Activated naive CD8-positive, alpha-beta T cell treated with anti-CD3 and anti-CD28 coated beads, Interleukin-2, amount 50 U/mL, for 24 hours (primary cell): ENCODE measurements around the gene ETF1.

Experiments used
- ATAC-seq: fragments of 150-1000 bp; cut with Tn5 transposase; one replicate; pipeline ENCODE4 v1.10.0; 2021
- DNase-seq: peaks from one replicate; pipeline ENCODE4 v3.0.0; 2021
- H3K27ac Mint-ChIP-seq: one replicate; pipeline ENCODE4 v1.8.0; 2021; ENCODE audit warnings: mild to moderate bottlenecking, mixed read lengths
- H3K27me3 Mint-ChIP-seq: one replicate; pipeline ENCODE4 v1.8.0; 2021; ENCODE audit warnings: mixed read lengths
- H3K36me3 Mint-ChIP-seq: one replicate; pipeline ENCODE4 v1.8.0; 2021; ENCODE audit warnings: low read depth, mixed read lengths
- H3K4me1 Mint-ChIP-seq: one replicate; pipeline ENCODE4 v1.8.0; 2021; ENCODE audit warnings: mixed read lengths
- H3K4me3 Mint-ChIP-seq: one replicate; pipeline ENCODE4 v1.8.0; 2021; ENCODE audit warnings: mild to moderate bottlenecking, moderate library complexity, mixed read lengths
- H3K9me3 Mint-ChIP-seq: one replicate; pipeline ENCODE4 v1.8.0; 2021; ENCODE audit warnings: mixed read lengths

The ETF1 gene

DNA sequence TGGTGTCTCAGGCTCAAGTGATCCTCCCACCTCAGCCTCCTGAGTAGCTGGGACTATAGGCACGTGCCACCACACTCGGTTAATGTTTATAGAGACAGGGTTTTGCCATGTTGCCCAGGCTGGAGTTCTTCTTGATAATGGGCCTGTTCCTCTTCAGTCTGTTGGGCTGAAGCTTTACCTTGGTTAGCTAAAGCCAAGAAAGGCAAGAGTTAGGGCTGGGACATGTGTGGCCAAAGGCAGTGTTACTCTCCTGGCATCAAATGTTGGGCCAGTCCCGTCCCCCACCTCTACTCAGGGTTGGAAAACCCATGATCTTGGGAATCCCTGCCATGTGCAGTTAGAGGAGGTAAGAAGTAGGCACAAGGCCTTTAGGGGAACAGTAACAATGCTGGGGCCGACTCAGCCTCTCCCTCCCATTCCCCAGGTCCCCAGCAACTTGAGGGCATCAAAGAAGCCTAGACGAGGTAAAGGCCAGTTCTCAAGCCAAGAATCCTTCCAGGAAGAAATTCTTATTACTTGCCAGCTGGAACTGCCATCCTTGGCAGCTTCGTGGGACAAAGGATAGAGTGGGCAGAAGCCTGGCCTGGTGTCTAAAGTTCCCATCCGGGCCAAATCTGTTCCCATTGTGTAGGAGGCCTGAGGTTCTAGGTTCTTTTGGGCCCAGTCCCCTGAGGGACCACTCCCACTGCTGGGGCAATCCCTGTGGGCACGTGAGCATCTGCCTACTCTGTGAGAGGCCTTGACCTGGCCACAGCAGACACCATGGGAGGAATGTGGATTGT, 73.3 kb downstream of the ETF1 start:
- H3K36me3 Mint-ChIP-seq = peaks cover 25% of the 10 kb centered on the region
- no peak overlapping the region for H3K27ac Mint-ChIP-seq
- no peak for ATAC-seq
- H3K4me3 Mint-ChIP-seq = no peak overlapping the region
- no peaks in the 10 kb centered on the region for H3K9me3 Mint-ChIP-seq
- DNase-seq = no peak
- H3K27me3 Mint-ChIP-seq = peaks cover 2% of the 10 kb centered on the region
- peaks cover 24% of the 10 kb centered on the region for H3K4me1 Mint-ChIP-seq

DNA sequence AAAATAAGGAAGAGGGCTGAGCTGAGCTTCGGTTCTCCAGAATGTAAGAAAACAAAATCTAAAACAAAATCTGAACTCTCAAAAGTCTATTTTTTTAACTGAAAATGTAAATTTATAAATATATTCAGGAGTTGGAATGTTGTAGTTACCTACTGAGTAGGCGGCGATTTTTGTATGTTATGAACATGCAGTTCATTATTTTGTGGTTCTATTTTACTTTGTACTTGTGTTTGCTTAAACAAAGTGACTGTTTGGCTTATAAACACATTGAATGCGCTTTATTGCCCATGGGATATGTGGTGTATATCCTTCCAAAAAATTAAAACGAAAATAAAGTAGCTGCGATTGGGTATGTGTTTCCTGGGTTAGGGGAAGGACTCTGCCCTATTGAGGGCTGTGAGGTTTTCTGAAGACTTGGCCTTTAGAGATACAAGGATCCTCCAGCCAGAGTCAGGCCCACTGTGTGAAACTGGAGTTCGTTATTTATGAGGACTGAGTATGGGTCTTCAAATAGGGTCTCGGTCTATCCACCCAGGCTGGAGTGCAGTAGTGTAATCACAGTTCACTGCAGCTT, 74.0 kb downstream of the ETF1 start:
- ATAC-seq = no peak
- peaks cover 24% of the 10 kb centered on the region for H3K4me1 Mint-ChIP-seq
- peak overlapping the region; percentile 84 for H3K4me3 Mint-ChIP-seq
- no peak for DNase-seq
- H3K27me3 Mint-ChIP-seq = peaks cover 2% of the 10 kb centered on the region
- no peaks in the 10 kb centered on the region for H3K9me3 Mint-ChIP-seq
- H3K36me3 Mint-ChIP-seq = peaks cover 25% of the 10 kb centered on the region
- no peak overlapping the region for H3K27ac Mint-ChIP-seq

GRCh38 chr5:138468133-138468965, 74.7 kb downstream of the ETF1 start:
- Mint-ChIP-seq H3K27ac (peak overlapping the region; percentile 2), H3K4me3 (peak overlapping the region; percentile 84), H3K4me1 (peaks cover 26% of the 10 kb centered on the region), H3K27me3 (no peaks in the 10 kb centered on the region), H3K36me3 (peaks cover 25% of the 10 kb centered on the region), H3K9me3 (no peaks in the 10 kb centered on the region)
- no peak for ATAC-seq
- no peak for DNase-seq

DNA sequence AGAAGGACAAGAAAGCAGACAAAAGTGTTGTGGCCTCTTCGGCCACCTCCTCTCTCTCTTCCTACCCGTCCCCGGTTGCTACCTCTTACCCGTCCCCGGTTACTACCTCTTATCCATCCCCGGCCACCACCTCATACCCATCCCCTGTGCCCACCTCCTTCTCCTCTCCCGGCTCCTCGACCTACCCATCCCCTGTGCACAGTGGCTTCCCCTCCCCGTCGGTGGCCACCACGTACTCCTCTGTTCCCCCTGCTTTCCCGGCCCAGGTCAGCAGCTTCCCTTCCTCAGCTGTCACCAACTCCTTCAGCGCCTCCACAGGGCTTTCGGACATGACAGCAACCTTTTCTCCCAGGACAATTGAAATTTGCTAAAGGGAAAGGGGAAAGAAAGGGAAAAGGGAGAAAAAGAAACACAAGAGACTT, 75.3 kb downstream of the ETF1 start:
- Mint-ChIP-seq H3K4me1 (peaks cover 29% of the 10 kb centered on the region), H3K27me3 (no peaks in the 10 kb centered on the region), H3K9me3 (no peaks in the 10 kb centered on the region), H3K4me3 (peak overlapping the region; percentile 84), H3K36me3 (peaks cover 25% of the 10 kb centered on the region), H3K27ac (peak overlapping the region; percentile 2)
- DNase-seq (no peak), ATAC-seq (no peak)

DNA sequence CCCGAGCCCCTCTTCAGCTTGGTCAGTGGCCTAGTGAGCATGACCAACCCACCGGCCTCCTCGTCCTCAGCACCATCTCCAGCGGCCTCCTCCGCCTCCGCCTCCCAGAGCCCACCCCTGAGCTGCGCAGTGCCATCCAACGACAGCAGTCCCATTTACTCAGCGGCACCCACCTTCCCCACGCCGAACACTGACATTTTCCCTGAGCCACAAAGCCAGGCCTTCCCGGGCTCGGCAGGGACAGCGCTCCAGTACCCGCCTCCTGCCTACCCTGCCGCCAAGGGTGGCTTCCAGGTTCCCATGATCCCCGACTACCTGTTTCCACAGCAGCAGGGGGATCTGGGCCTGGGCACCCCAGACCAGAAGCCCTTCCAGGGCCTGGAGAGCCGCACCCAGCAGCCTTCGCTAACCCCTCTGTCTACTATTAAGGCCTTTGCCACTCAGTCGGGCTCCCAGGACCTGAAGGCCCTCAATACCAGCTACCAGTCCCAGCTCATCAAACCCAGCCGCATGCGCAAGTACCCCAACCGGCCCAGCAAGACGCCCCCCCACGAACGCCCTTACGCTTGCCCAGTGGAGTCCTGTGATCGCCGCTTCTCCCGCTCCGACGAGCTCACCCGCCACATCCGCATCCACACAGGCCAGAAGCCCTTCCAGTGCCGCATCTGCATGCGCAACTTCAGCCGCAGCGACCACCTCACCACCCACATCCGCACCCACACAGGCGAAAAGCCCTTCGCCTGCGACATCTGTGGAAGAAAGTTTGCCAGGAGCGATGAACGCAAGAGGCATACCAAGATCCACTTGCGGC, 75.9 kb downstream of the ETF1 start:
- H3K4me1 Mint-ChIP-seq = peaks cover 29% of the 10 kb centered on the region
- H3K36me3 Mint-ChIP-seq = peaks cover 25% of the 10 kb centered on the region
- H3K27me3 Mint-ChIP-seq = no peaks in the 10 kb centered on the region
- H3K27ac Mint-ChIP-seq = peak overlapping the region; percentile 72
- no peak for ATAC-seq
- DNase-seq = no peak
- peak overlapping the region; percentile 84 for H3K4me3 Mint-ChIP-seq
- H3K9me3 Mint-ChIP-seq = no peaks in the 10 kb centered on the region

GRCh38 chr5:138466125-138466899, 76.7 kb downstream of the ETF1 start:
- peaks cover 25% of the 10 kb centered on the region for H3K36me3 Mint-ChIP-seq
- H3K4me3 Mint-ChIP-seq = peak overlapping the region; percentile 84
- ATAC-seq (no peak), DNase-seq (no peak)
- H3K9me3 Mint-ChIP-seq = no peaks in the 10 kb centered on the region
- peak overlapping the region; percentile 72 for H3K27ac Mint-ChIP-seq
- H3K4me1 Mint-ChIP-seq = peaks cover 36% of the 10 kb centered on the region
- no peaks in the 10 kb centered on the region for H3K27me3 Mint-ChIP-seq

DNA sequence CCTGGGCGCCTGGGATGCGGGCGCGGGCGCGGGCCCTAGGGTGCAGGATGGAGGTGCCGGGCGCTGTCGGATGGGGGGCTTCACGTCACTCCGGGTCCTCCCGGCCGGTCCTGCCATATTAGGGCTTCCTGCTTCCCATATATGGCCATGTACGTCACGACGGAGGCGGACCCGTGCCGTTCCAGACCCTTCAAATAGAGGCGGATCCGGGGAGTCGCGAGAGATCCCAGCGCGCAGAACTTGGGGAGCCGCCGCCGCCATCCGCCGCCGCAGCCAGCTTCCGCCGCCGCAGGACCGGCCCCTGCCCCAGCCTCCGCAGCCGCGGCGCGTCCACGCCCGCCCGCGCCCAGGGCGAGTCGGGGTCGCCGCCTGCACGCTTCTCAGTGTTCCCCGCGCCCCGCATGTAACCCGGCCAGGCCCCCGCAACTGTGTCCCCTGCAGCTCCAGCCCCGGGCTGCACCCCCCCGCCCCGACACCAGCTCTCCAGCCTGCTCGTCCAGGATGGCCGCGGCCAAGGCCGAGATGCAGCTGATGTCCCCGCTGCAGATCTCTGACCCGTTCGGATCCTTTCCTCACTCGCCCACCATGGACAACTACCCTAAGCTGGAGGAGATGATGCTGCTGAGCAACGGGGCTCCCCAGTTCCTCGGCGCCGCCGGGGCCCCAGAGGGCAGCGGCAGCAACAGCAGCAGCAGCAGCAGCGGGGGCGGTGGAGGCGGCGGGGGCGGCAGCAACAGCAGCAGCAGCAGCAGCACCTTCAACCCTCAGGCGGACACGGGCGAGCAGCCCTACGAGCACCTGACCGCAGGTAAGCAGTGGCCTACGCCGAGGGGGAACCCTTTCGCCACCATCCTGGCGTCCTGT, 77.5 kb downstream of the ETF1 start, which contains the start of gene EGR1:
EGR1 (plus strand) TSS at position 219 of the 864 bp plus-strand sequence; CDS start at position 502, 283 bp downstream.
- Mint-ChIP-seq H3K27me3 (no peaks in the 10 kb centered on the region), H3K4me1 (peaks cover 45% of the 10 kb centered on the region), H3K27ac (peak within 1 kb of the TSS; percentile 90), H3K4me3 (peak within 1 kb of the TSS; percentile 84), H3K36me3 (peaks cover 25% of the 10 kb centered on the region), H3K9me3 (no peaks in the 10 kb centered on the region)
- peak; percentile 64 for ATAC-seq
- peak; percentile 94 for DNase-seq

DNA sequence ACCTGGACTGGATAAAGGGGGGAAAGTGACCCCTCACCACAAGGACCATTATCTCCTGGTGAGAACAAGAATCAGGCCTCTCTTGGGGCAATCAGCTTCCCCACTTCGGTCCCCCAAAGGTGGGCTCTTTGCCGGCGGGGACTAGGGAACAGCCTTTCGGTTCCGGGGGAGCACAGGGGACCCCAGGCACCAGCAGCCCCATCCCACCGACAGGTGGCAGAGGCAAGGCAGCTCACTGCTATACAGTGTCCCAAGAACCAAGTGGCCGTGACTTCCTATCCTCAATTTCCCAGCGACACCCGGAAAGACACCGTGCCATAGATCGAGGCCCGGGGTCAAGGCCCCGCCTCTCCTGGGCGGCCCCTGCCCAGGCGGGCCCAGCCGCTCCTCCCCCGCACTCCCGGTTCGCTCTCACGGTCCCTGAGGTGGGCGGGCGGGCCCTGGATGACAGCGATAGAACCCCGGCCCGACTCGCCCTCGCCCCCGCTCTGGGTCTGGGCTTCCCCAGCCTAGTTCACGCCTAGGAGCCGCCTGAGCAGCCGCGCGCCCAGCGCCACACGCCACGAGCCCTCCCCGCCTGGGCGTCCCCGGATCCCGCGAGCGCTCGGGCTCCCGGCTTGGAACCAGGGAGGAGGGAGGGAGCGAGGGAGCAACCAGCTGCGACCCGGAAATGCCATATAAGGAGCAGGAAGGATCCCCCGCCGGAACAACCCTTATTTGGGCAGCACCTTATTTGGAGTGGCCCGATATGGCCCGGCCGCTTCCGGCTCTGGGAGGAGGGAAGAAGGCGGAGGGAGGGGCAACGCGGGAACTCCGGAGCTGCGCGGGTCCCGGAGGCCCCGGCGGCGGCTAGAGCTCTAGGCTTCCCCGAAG, 78.4 kb downstream of the ETF1 start:
- Mint-ChIP-seq H3K4me1 (peaks cover 53% of the 10 kb centered on the region), H3K4me3 (peak overlapping the region; percentile 84), H3K36me3 (peaks cover 25% of the 10 kb centered on the region), H3K9me3 (no peaks in the 10 kb centered on the region), H3K27ac (peak overlapping the region; percentile 90), H3K27me3 (no peaks in the 10 kb centered on the region)
- DNase-seq (peak; percentile 95), ATAC-seq (peak; percentile 74)

DNA sequence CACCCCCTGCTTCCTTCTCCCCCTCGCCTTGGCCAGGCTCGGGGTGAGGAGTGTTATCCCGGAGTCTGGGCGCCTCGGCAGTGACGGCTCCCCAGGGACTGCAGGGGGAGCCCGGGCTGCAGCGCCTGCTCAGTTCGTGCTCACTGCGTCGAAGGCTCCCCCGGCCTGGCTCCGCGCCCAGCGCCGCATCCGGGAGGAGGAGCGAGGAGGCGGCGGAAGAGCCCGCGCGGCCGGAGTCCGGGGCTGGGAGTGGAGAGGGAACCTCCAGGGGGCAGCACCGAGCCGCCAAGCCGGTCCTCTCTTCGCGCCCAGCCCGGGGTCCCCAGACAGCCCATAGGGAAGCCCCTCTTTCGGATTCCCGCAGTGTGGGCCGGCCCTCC, 79.0 kb downstream of the ETF1 start:
- DNase-seq = peak; percentile 96

GRCh38 chr5:138463419-138464007, 79.5 kb downstream of the ETF1 start:
- Mint-ChIP-seq H3K4me1 (peaks cover 62% of the 10 kb centered on the region), H3K36me3 (peaks cover 21% of the 10 kb centered on the region), H3K27ac (peak overlapping the region; percentile 90), H3K4me3 (peak overlapping the region; percentile 84), H3K27me3 (no peaks in the 10 kb centered on the region), H3K9me3 (no peaks in the 10 kb centered on the region)
- DNase-seq = no peak
- no peak for ATAC-seq

More for the DNA sequence above, 79.0 kb downstream of the ETF1 start:
- no peaks in the 10 kb centered on the region for H3K27me3 Mint-ChIP-seq
- H3K4me1 Mint-ChIP-seq = peaks cover 60% of the 10 kb centered on the region
- no peaks in the 10 kb centered on the region for H3K9me3 Mint-ChIP-seq
- peak; percentile 59 for ATAC-seq
- peak overlapping the region; percentile 84 for H3K4me3 Mint-ChIP-seq
- H3K36me3 Mint-ChIP-seq = peaks cover 25% of the 10 kb centered on the region
- H3K27ac Mint-ChIP-seq = peak overlapping the region; percentile 90

- H3K36me3 Mint-ChIP-seq = peaks cover 2% of the 10 kb centered on the region
- H3K9me3 Mint-ChIP-seq = no peaks in the 10 kb centered on the region
- H3K27ac Mint-ChIP-seq = peak overlapping the region; percentile 98
- H3K4me1 Mint-ChIP-seq = peaks cover 53% of the 10 kb centered on the region
- H3K4me3 Mint-ChIP-seq = no peak overlapping the region
- ATAC-seq (no peak), DNase-seq (no peak)
- H3K27me3 Mint-ChIP-seq = no peaks in the 10 kb centered on the region
Measured at GRCh38 chr5:138461343-138462125, 81.5 kb downstream of the ETF1 start.
